Activated CD4-positive, alpha-beta T cell treated with anti-CD3 and anti-CD28 coated beads, Interleukin-2, amount 50 U/mL, for 24 hours (primary cell): ENCODE results near the gene PTPRD.

Experiments used
- DNase-seq, 2 donors: peaks; one replicate each; pipeline ENCODE4 v3.0.0-alpha.2; 2020; ENCODE audit warnings: low read depth in 1 of 2, low spot score in 1 of 2

PTPRD gene

GRCh38 chr9:9901624-9902023, 711.2 kb downstream of the PTPRD start:
- DNase-seq, result no peak

DNA sequence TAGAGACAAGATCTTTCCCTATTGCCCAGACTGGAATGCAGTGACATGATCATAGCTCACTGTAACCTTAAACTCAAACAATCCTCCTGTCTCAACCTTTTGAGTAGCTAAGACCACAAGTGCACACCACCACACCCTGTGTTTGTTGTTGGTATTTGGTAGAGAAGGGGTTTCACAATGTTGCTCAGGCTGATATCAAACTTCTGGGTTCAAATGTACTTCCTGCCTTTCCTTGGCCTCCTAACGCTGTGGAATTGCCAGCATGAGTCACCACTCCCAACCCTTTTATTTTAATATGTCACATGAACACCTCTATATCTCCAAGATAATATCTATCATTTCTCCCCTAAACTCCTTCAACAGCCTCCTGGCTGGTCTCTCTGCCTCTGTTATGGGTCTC, 719.0 kb downstream of the PTPRD start:
- no peak for DNase-seq

GRCh38 chr9:9892217-9892616, 720.6 kb downstream of the PTPRD start:
- no peak for DNase-seq

DNA sequence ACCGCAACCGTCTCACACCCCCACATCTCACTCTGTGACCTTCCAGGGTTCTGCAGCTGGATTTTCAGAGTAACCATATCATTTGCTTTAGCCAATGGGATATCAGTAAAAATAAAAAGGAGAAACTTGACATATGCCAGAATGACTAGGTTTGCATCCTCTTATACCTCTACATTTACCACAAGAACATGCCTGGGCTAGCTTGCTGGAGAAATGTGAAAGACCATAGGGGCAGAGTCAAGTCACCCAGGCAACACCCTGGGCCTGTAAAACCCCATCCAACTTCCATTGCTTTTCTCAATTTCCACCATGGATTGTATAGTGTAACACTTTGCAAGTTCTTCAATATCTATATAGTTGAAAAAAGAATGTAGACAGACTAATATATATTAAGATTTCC, 731.1 kb downstream of the PTPRD start:
- no peak for DNase-seq

DNA sequence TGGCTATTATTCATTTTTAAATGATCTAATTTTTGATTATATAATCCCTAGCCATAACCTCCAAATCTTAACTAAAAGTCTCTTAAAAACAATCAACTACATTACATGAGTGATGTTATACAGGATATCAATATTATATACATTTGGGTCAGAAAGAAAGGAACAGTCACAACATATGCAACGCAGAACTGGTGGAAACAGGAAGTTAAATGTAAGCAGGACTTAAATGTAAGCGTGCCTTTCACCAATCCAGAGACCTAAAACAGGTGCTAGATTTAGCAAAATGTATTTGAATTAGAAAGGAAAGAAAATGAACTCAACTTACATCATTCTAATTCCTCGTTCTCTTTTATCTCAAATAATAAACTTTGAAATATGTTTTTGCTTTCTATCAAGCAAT, 738.5 kb downstream of the PTPRD start:
- no peak for DNase-seq

DNA sequence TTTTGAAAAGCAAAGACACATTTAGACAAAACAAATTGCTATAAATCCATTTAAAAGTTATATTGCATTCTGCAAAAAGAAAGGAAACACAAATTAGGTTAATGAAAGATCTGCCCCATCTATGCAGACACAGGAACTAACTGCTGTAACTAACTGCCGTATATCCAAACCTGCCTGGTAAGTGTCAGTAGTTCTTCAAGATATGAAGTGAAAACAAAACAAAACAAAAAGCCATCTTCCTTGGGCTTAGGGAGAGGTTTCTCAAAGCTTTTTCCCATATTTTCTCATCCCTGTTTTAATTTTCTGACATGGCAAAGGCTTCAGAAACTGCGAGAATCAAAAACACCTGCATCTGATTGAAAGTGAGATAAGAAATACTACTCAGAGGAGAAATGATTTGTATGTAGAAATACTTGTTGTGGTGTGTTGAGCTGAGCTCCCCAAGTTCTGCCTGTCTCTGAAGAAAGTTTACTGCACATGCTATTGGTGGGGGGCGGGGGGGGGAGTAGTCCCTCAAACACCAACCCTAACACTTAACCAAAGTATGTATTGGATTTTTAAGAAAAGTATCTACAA, 750.5 kb downstream of the PTPRD start:
- DNase-seq, result no peak

DNA sequence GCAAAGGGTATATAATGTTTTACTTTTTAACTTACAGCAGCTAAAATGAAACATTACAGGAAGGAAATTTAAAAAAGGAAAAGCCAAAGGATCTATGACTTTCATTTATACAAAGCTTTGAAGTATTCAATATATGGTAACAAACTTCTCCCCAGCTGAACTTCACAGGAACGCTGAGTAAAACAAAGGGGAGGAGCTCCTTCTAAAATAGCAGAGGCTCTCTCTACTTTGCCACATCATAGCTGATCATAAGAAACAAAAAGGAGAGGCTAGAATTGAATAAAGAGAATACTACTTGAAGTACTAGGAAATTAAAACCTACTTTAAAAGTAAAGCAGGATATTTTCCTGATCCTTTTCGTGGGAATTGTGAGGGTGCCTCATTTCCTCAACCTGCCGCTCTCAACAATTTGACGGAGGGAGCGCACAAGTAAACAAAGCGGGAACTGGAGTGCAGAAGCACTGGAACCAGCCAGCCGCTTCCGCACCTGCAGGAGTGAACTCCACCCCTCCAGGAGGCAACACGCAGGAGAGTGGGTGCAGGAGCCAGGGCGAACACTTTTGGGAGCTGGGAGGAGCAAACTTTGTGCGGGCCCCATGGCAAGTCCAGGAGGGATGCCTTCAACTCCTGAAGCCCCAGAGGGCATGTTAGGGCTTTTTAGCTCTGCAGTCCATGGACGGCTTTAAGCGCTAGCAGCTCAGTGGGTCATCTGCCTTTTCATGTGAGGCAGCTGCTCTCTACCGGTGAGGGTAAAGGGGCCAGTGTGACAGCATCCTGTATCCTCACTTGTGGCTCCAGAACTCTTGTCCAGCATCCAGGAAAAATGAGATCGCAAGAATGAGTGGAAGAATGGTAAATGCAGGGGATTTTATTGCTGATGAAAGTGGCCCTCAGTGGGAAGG, 757.4 kb downstream of the PTPRD start:
- no peak for DNase-seq

GRCh38 chr9:9847750-9848149, 765.1 kb downstream of the PTPRD start:
- no peak for DNase-seq

DNA sequence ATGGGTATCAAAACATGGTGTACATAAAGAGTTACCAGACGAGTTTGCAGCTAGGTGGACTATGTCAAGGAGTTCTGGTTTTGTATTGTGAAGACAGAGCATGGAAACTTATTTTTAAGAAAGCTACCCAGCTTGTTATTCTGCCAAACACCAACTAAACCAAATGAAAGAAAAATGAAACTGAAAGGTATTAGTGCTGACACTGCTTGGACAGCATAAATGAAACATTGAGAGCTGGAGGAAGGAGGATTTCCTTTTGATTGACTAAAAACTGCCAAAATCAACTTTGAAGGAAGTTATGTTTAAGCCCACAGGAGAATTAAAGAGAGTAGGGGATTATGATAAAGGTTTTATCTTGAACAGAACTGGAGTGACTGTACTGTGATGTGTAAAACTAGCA, 766.2 kb downstream of the PTPRD start:
- no peak for DNase-seq

DNA sequence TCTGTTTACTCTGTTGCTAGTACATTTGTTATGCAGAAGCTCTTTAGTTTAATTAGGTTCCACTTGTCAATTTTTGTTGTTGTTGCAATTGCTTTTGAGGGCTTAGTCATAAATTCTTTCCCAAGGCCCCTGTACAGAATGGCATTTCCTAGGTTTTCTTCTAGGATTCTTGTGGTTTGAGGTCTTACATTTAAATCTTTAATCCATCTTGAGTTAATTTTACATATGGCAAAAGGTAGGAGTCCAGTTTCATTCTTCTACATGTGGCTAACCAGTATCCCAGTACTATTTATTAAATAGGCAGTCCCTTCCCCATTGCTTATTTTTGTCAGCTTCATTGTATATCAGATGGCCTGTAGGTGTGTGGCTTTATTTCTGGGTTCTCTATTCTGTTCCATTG, 792.4 kb downstream of the PTPRD start:
- DNase-seq, result no peak

DNA sequence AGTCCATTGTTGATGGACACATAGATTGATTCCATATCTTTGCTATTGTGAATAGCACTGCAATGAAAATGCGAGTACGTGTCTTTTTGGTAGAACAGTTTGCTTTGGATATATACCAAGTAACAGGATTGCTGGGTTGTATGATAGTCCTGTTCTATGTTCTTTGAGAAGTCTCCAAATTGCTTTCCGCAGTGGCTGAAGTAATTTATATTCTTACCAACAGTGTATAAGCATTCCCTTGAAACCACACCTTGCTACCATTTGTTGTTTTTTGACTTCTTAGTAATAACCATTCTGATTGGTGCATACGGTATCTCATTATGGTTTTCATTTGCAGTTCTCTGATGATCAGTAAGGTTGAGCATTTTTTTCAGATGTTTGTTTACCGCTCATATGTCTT, 792.9 kb downstream of the PTPRD start:
- no peak for DNase-seq

GRCh38 chr9:9817176-9817575, 795.6 kb downstream of the PTPRD start:
- DNase-seq, result no peak

- no peak for DNase-seq
These were observed 808.7 kb downstream of the PTPRD start for GRCh38 chr9:9804109-9804508.

DNA sequence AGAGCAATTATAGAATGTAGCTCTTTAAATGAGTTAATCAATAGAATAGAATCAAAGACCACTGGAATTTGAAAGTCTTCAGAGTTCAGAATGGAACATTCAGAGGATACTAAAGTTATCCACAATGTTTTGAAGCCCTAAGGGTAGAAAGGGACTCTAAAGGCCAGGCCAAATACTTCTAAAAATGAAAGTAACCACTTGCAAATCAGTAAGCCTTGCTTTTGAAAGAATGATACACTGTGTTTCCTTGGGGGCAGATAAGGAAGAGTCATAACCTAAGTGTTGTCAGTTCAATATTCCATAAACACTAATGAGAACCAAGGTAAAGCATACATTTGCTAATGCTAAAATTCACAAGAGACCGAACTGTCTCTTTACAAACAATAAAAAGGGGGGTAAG, 813.5 kb downstream of the PTPRD start:
- no peak for DNase-seq

- DNase-seq, result no peak
These were observed 820.5 kb downstream of the PTPRD start for GRCh38 chr9:9792144-9792857.

- DNase-seq, result no peak
These were observed 821.2 kb downstream of the PTPRD start for GRCh38 chr9:9791611-9792010.

DNA sequence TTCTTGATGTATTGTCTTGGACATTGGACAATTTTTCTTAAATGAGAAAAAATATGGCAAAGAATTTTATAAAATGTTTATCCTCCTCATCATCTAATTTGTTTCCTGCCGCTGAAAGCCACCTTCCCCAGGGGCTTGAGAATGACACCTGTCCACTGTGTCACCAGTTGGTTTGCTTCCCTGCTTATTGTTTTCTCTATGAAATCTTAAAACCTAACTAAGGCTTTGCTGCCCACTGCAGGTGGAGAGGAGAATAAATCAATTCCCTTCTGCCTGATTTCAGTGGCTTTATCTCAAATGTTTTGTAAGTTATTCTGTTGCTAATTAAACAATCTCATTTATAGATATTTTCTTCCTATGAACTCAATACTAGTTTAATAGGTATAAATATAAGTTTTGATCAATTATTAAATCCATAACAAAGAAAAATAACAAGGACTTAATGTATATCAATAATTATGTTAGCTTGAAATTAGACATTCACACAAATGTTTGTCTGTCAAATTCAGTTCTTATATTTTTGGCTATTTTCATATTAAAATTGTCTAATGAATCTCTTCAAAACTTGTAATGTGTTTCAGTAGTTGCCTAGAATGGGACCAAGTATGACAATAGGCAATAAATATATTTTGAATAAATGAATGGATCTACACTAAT, 822.5 kb downstream of the PTPRD start:
- no peak for DNase-seq

- no peak for DNase-seq
These were observed 829.1 kb downstream of the PTPRD start for GRCh38 chr9:9783711-9784110.

GRCh38 chr9:9783211-9783610, 829.6 kb downstream of the PTPRD start:
- DNase-seq, result no peak

DNA sequence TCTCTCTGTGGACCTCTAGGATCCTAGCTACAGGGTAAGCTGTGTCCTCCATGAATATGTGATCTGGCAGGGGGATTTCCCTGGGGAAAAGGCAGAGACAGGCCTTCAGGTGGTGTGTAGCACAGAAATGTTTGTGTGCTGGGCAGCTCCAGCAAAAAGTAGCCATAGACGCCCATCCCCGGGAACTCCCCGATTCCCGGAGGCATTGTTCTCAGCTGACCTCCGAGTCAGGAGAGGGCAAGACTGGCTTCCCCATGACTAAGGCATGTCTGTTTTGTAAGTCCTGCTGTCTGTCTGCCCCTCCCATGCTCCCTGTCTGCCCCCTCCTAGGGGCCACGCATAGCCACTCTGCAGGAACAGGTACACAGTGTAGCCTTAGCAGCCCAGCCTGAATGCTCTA, 834.5 kb downstream of the PTPRD start:
- no peak for DNase-seq

- no peak for DNase-seq
These were observed 838.3 kb downstream of the PTPRD start for GRCh38 chr9:9774471-9774870.

DNA sequence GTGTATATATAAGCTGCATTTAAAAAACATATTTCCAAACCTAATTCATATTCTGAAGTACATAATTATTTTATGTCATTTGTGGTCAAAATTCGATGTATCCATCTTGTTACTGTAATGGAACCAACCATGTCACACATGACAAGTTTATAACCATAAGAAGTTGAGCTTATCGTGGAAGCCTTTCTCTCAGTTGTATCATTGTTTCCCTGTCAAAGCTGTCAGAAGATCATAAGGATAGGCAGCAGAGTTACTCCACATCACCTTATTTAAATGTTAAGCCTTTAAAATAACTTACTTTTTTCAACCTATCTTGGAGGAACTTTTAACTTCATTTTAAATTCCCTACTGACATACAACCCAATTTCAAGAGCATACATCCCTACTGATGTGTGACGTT, 841.5 kb downstream of the PTPRD start:
- DNase-seq, result no peak
